HEK293 (cell line): ENCODE results near the gene LRP5.

Source experiments
- CTCF ChIP-seq: fragments of 450-650 bp; formaldehyde crosslinking; IDR thresholded peaks from 2 replicates; pipeline ENCODE4 v1.5.1; 2016; ENCODE audit warnings: missing biosample characterization, missing genetic modification characterization
- ZFP37 ChIP-seq: fragments of 450-650 bp; formaldehyde crosslinking; IDR thresholded peaks from 2 replicates; pipeline ENCODE4 v1.5.1; 2016; ENCODE audit warnings: missing biosample characterization, missing genetic modification characterization
- ZNF121 ChIP-seq: fragments of 450-650 bp; formaldehyde crosslinking; IDR thresholded peaks from 2 replicates; pipeline ENCODE4 v1.5.1; 2016; ENCODE audit warnings: missing biosample characterization, missing genetic modification characterization
- ZNF140 ChIP-seq: fragments of 450-650 bp; formaldehyde crosslinking; IDR thresholded peaks from 2 replicates; pipeline ENCODE4 v1.5.1; 2016; ENCODE audit warnings: missing biosample characterization, missing genetic modification characterization
- ZNF202 ChIP-seq: fragments of 450-650 bp; formaldehyde crosslinking; IDR thresholded peaks from 2 replicates; pipeline ENCODE4 v1.5.1; 2016; ENCODE audit warnings: missing biosample characterization, missing genetic modification characterization, borderline replicate concordance
- ZNF274 ChIP-seq, 2 experiments: fragments of 200-500 bp in 1 of 2; fragments of 450-650 bp in 1 of 2; sonication (Bioruptor generic) in 1 of 2; formaldehyde crosslinking in 1 of 2; IDR thresholded peaks; 2 replicates each; pipeline versions ENCODE4 v1.5.1 to v1.6.1; 2014 to 2016; ENCODE audit warnings: borderline replicate concordance in 1 of 2, inconsistent platforms in 1 of 2, low read length in 1 of 2, missing biosample characterization in 1 of 2, missing genetic modification characterization in 1 of 2

- no peak for TF ChIP-seq ZNF121
- no peak for TF ChIP-seq ZNF274 (IDR thresholded peaks at IDR 0.05; ENCODE audit: low read length)
- no peak for TF ChIP-seq ZNF274 (tag by site-specific recombination; IDR thresholded peaks at IDR 0.05; ENCODE audit: borderline replicate concordance)
- TF ChIP-seq ZNF140 (tag by site-specific recombination): no peak
- no peak for TF ChIP-seq ZFP37
- TF ChIP-seq CTCF (tag by site-specific recombination): no peak
- TF ChIP-seq ZNF202 (tag by site-specific recombination): no peak
These were observed 69.3 kb downstream of the LRP5 start for GRCh38 chr11:68381716-68382115.
